MM.1S (cell line): ENCODE results near the gene PRR19.

Experiments used
- DNase-seq: peaks from one replicate; pipeline ENCODE4 v3.0.0-alpha.2; 2015
- H2AFZ ChIP-seq: fragments of 300-600 bp; sonication (generic); 2 replicates; pipeline ENCODE4 v1.6.0; 2016; ENCODE audit warnings: antibody characterized with exemption, low read length
- H3F3A ChIP-seq: fragments of 300-600 bp; sonication (generic); 2 replicates; pipeline ENCODE4 v1.6.1; 2016; ENCODE audit warnings: mild to moderate bottlenecking, antibody characterized with exemption, low read length, moderate library complexity, mixed read lengths; ENCODE audit not compliant: insufficient read depth
- H3K27ac ChIP-seq: fragments of 300-600 bp; sonication (generic); 2 replicates; pipeline ENCODE4 v1.5.1; 2016; ENCODE audit warnings: mild to moderate bottlenecking, low read length
- H3K27me3 ChIP-seq: fragments of 300-600 bp; sonication (generic); replicated peaks from 2 replicates; pipeline ENCODE4 v1.6.0; 2016; ENCODE audit warnings: low read length; ENCODE audit not compliant: insufficient read depth
- H3K36me3 ChIP-seq: fragments of 300-600 bp; sonication (generic); replicated peaks from 2 replicates; pipeline ENCODE4 v1.6.1; 2016; ENCODE audit warnings: mild to moderate bottlenecking, low read length, mixed read lengths; ENCODE audit not compliant: insufficient read depth
- H3K4me1 ChIP-seq: fragments of 300-600 bp; sonication (generic); 2 replicates; pipeline ENCODE4 v1.6.1; 2016; ENCODE audit warnings: low read length, mixed read lengths
- H3K4me2 ChIP-seq: fragments of 300-600 bp; sonication (generic); 2 replicates; pipeline ENCODE4 v1.6.0; 2016; ENCODE audit warnings: low read depth, low read length
- H3K4me3 ChIP-seq: fragments of 300-600 bp; sonication (generic); 2 replicates; pipeline ENCODE4 v1.5.1; 2016; ENCODE audit warnings: low read length, mixed read lengths
- H3K79me2 ChIP-seq: fragments of 300-600 bp; sonication (generic); 2 replicates; pipeline ENCODE4 v1.6.1; 2016; ENCODE audit warnings: mixed run types, low read length, mixed read lengths
- H3K9ac ChIP-seq: fragments of 300-600 bp; sonication (generic); 2 replicates; pipeline ENCODE4 v1.6.1; 2016; ENCODE audit warnings: low read length, mixed read lengths
- H3K9me2 ChIP-seq: fragments of 300-600 bp; sonication (generic); replicated peaks from 2 replicates; pipeline ENCODE4 v1.6.1; 2016; ENCODE audit warnings: mild to moderate bottlenecking, low read length, mixed read lengths; ENCODE audit not compliant: insufficient read depth
- H3K9me3 ChIP-seq: fragments of 300-600 bp; sonication (generic); replicated peaks from 2 replicates; pipeline ENCODE4 v1.6.1; 2016; ENCODE audit warnings: mild to moderate bottlenecking, low read length, mixed read lengths; ENCODE audit not compliant: insufficient read depth
- H4K20me1 ChIP-seq: fragments of 300-600 bp; sonication (generic); 2 replicates; pipeline ENCODE4 v1.6.1; 2016; ENCODE audit warnings: mild to moderate bottlenecking, low read length, moderate library complexity, mixed read lengths; ENCODE audit not compliant: insufficient read depth
- CTCF ChIP-seq: fragments of 300-600 bp; sonication (generic); IDR thresholded peaks from 2 replicates; pipeline ENCODE4 v1.5.1; 2016; ENCODE audit warnings: antibody characterized with exemption, low read length, mixed read lengths
- EZH2 ChIP-seq: fragments of 300-600 bp; sonication (generic); optimal IDR thresholded peaks from 2 replicates; pipeline ENCODE3; 2017; ENCODE audit warnings: low read depth, mild to moderate bottlenecking, antibody characterized with exemption, low read length, mixed read lengths
- EZH2phosphoT487 ChIP-seq: fragments of 300-600 bp; sonication (generic); IDR thresholded peaks from 2 replicates; pipeline ENCODE4 v1.6.1; 2018; ENCODE audit warnings: antibody characterized with exemption, low read length

PRR19 gene

GRCh38 chr19:42270346-42271044, 31.4 kb upstream of the PRR19 start:
- H3F3A ChIP-seq: peaks cover 13% of the 10 kb centered on the region
- peak overlapping the region; percentile 100 for H3K4me2 ChIP-seq
- peak overlapping the region; percentile 94 for H3K9ac ChIP-seq
- H3K27me3 ChIP-seq: no peaks in the 10 kb centered on the region
- peak overlapping the region; percentile 97 for H3K27ac ChIP-seq
- peak; percentile 71 for DNase-seq
- peaks cover 56% of the 10 kb centered on the region for H3K79me2 ChIP-seq
- peak overlapping the region; percentile 14; the same call in 1 of the 2 replicates for H2AFZ ChIP-seq
- H3K36me3 ChIP-seq: no peaks in the 10 kb centered on the region
- H3K9me3 ChIP-seq: no peaks in the 10 kb centered on the region
- H4K20me1 ChIP-seq: no peaks in the 10 kb centered on the region
- H3K4me3 ChIP-seq: peak overlapping the region; percentile 89
- TF ChIP-seq EZH2: no peak
- TF ChIP-seq EZH2phosphoT487: no peak
- no peak for TF ChIP-seq CTCF
- H3K9me2 ChIP-seq: no peaks in the 10 kb centered on the region
- peaks cover 13% of the 10 kb centered on the region for H3K4me1 ChIP-seq

GRCh38 chr19:42271045-42271419, 30.9 kb upstream of the PRR19 start:
- H2AFZ ChIP-seq: no peak overlapping the region
- H3K4me2 ChIP-seq: peak overlapping the region; percentile 100; the same call in 1 of the 2 replicates
- peaks cover 56% of the 10 kb centered on the region for H3K79me2 ChIP-seq
- peak; percentile 5 for DNase-seq
- peaks cover 13% of the 10 kb centered on the region for H3K4me1 ChIP-seq
- H3K9me3 ChIP-seq: no peaks in the 10 kb centered on the region
- TF ChIP-seq EZH2: no peak
- TF ChIP-seq EZH2phosphoT487: no peak
- TF ChIP-seq CTCF: no peak
- H3K9ac ChIP-seq: peak overlapping the region; percentile 94; the same call in 1 of the 2 replicates
- H3K9me2 ChIP-seq: no peaks in the 10 kb centered on the region
- peaks cover 13% of the 10 kb centered on the region for H3F3A ChIP-seq
- H3K4me3 ChIP-seq: peak overlapping the region; percentile 89; the same call in 1 of the 2 replicates
- H3K27ac ChIP-seq: peak overlapping the region; percentile 9; the same call in 1 of the 2 replicates
- H3K27me3 ChIP-seq: no peaks in the 10 kb centered on the region
- H4K20me1 ChIP-seq: no peaks in the 10 kb centered on the region
- no peaks in the 10 kb centered on the region for H3K36me3 ChIP-seq

GRCh38 chr19:42271861-42272534, 29.9 kb upstream of the PRR19 start:
- Histone ChIP-seq H4K20me1 (no peaks in the 10 kb centered on the region), H3K36me3 (no peaks in the 10 kb centered on the region), H3K4me1 (peaks cover 13% of the 10 kb centered on the region), H3K9me3 (no peaks in the 10 kb centered on the region), H3K4me3 (no peak overlapping the region), H3F3A (peaks cover 13% of the 10 kb centered on the region), H2AFZ (no peak overlapping the region), H3K27ac (no peak overlapping the region), H3K4me2 (no peak overlapping the region), H3K79me2 (peaks cover 56% of the 10 kb centered on the region), H3K9ac (no peak overlapping the region), H3K9me2 (no peaks in the 10 kb centered on the region), H3K27me3 (no peaks in the 10 kb centered on the region)
- no peak for TF ChIP-seq EZH2phosphoT487
- TF ChIP-seq CTCF: no peak
- no peak for TF ChIP-seq EZH2
- DNase-seq: no peak
